ENCODE data around the gene FAM204A.

GRCh38 chr10:118357841-118358240, 15.7 kb upstream of the FAM204A start:
- TF ChIP-seq CTCF (IDR thresholded peaks at IDR 0.05) (no peak), POLR2A (IDR thresholded peaks at IDR 0.05) (no peak)

Measured in uterus (tissue), 2 donors.